GM12878 (cell line): Measurements from ENCODE around the gene PTCD3. TPM values are rescaled to one million over a fixed set of nuclear protein-coding genes. Genes with fewer than 3 reads are reported as not detected.

Experiments
- ATAC-seq: fragments of 200-7000 bp; cut with Tn5 transposase; 3 replicates; pipeline ENCODE4 v1.9.1; 2020; ENCODE audit warnings: mild to moderate bottlenecking, moderate library complexity
- BruUV-seq: library from RNA; stranded (reverse); fragments of 400-500 nt; replicated peaks from 2 replicates; lab custom pipeline; 2021; lab: Mats Ljungman, UMichigan
- CTCF ChIA-PET: fragments of 300-600 bp; sonication (Branson Sonifier 250); formaldehyde crosslinking; extraction: SDS; loops from one replicate; lab custom pipeline; 2021; ENCODE audit warnings: inconsistent platforms; lab: Yijun Ruan, JAX
- POLR2A ChIA-PET: fragments of 350-600 bp; formaldehyde crosslinking; extraction: SDS; loops from one replicate; lab custom pipeline; 2021; ENCODE audit warnings: inconsistent platforms; lab: Charles Lee
- RAD21 ChIA-PET: fragments of 300-600 bp; sonication (Branson Sonifier 250); formaldehyde crosslinking; loops from one replicate; lab custom pipeline; 2023; ENCODE audit warnings: antibody characterized with exemption; ENCODE audit not compliant: unreplicated experiment; lab: Charles Lee
- SMC1A ChIA-PET: fragments of 300-600 bp; sonication (Branson Sonifier 250); formaldehyde crosslinking; loops from one replicate; lab custom pipeline; 2023; ENCODE audit not compliant: unreplicated experiment, uncharacterized antibody; lab: Charles Lee
- DNase-seq: peaks from one replicate; pipeline ENCODE4 v3.0.0-alpha.2; 2011; ENCODE audit warnings: low read depth, low spot score
- FAIRE-seq: peaks from 3 replicates; lab custom pipeline; 2011; peaks lifted over from hg19 to GRCh38; lab: Jason Lieb, UNC
- H2AFZ ChIP-seq: 2 replicates; pipeline ENCODE4 v1.6.0; 2011; ENCODE audit warnings: low read depth, low read length, control low read depth; ENCODE audit not compliant: control insufficient read depth
- H3K27ac ChIP-seq: 2 replicates; pipeline ENCODE4 v1.5.1; 2011; ENCODE audit warnings: control low read depth; ENCODE audit not compliant: control insufficient read depth, insufficient read depth
- H3K27me3 ChIP-seq, 2 experiments: replicated peaks in 1 of 2; 2 replicates each; pipeline versions ENCODE4 v1.6.0 to v1.6.1; 2011; ENCODE audit warnings: low read length in 1 of 2; ENCODE audit not compliant: control insufficient read depth in 2 of 2, insufficient read depth in 2 of 2
- H3K36me3 ChIP-seq, 2 experiments: 2 replicates each; pipeline ENCODE4 v1.5.1; 2011; ENCODE audit warnings: low read length in 1 of 2; ENCODE audit not compliant: control insufficient read depth in 2 of 2, insufficient read depth in 2 of 2
- H3K4me1 ChIP-seq: 2 replicates; pipeline ENCODE4 v1.6.1; 2011; ENCODE audit warnings: mild to moderate bottlenecking, low read length, moderate library complexity, mixed read lengths; ENCODE audit not compliant: control insufficient read depth, insufficient read depth
- H3K4me2 ChIP-seq: 2 replicates; pipeline ENCODE4 v1.6.0; 2011; ENCODE audit warnings: control low read depth; ENCODE audit not compliant: control insufficient read depth, insufficient read depth
- H3K4me3 ChIP-seq: fragments of 200-600 bp; sonication (generic); 2 replicates; pipeline ENCODE4 v1.5.1; 2016
- H3K79me2 ChIP-seq: 2 replicates; pipeline ENCODE4 v1.6.0; 2011; ENCODE audit warnings: low read length; ENCODE audit not compliant: control insufficient read depth, insufficient read depth
- H3K9ac ChIP-seq: 2 replicates; pipeline ENCODE4 v1.8.0; 2011; ENCODE audit warnings: low read length, control low read depth, mixed read lengths; ENCODE audit not compliant: control insufficient read depth, insufficient read depth
- H3K9me3 ChIP-seq: replicated peaks from 3 replicates; pipeline ENCODE4 v1.5.1; 2011; ENCODE audit warnings: mild to moderate bottlenecking, low read length; ENCODE audit not compliant: control insufficient read depth, insufficient read depth
- H4K20me1 ChIP-seq: 2 replicates; pipeline ENCODE4 v1.6.0; 2011; ENCODE audit not compliant: control insufficient read depth, insufficient read depth
- CEBPB ChIP-seq, 2 experiments: fragments of 150-350 bp in 1 of 2; IDR thresholded peaks; 2 replicates each; pipeline ENCODE4 v1.6.1; 2012 to 2014; ENCODE audit warnings: low read depth in 2 of 2, low read length in 2 of 2, borderline replicate concordance in 1 of 2, inconsistent platforms in 1 of 2
- ESRRA ChIP-seq: IDR thresholded peaks from 2 replicates; pipeline ENCODE4 v1.6.1; 2012; ENCODE audit warnings: mild to moderate bottlenecking, low read length, improper control_type of control experiment
- GATAD2B ChIP-seq: fragments of 450-650 bp; conservative IDR thresholded peaks from 2 replicates; pipeline ENCODE4 v1.6.1; 2017; ENCODE audit warnings: low read depth, mild to moderate bottlenecking, moderate library complexity
- IRF4 ChIP-seq: IDR thresholded peaks from 2 replicates; pipeline ENCODE4 v1.6.1; 2011; ENCODE audit warnings: low read depth, low read length
- MTA2 ChIP-seq: fragments of 450-650 bp; IDR thresholded peaks from 2 replicates; pipeline ENCODE4 v1.6.1; 2016; ENCODE audit warnings: low read depth, mild to moderate bottlenecking, moderate library complexity
- NR2C2 ChIP-seq: IDR thresholded peaks from 2 replicates; pipeline ENCODE4 v1.6.1; 2011; ENCODE audit warnings: borderline replicate concordance, low read depth; ENCODE audit not compliant: control insufficient read depth, insufficient read length
- PAX8 ChIP-seq: fragments of 450-650 bp; IDR thresholded peaks from 2 replicates; pipeline ENCODE4 v1.6.1; 2017; ENCODE audit warnings: mild to moderate bottlenecking, moderate library complexity
- POU2F2 ChIP-seq: IDR thresholded peaks from 3 replicates; pipeline ENCODE4 v1.6.1; 2011; ENCODE audit warnings: low read depth, mild to moderate bottlenecking, low read length, borderline replicate concordance
- TARDBP ChIP-seq: IDR thresholded peaks from 2 replicates; pipeline ENCODE4 v1.6.1; 2016; ENCODE audit warnings: borderline replicate concordance
- WGBS: methylation state at CpG from one replicate; pipeline ENCODE4 v1.1.6; 2016; ENCODE audit warnings: low lambda C conversion rate; ENCODE audit not compliant: insufficient replicate concordance, insufficient coverage; ENCODE audit errors: missing lambda C conversion rate; 5-methylcytosine and 5-hydroxymethylcytosine counted together
- in situ Hi-C: fragments of 300-500 bp; cut with MboI; formaldehyde crosslinking; loops from 9 replicates; pipeline ENCODE4 v1.14.3; 2018; ENCODE audit warnings: mixed read lengths
- intact Hi-C: fragments of 100-400 bp; cut with micrococcal nuclease; formaldehyde crosslinking; loops from one replicate; pipeline ENCODE4 v1.14.2; 2022; ENCODE audit not compliant: unreplicated experiment
- polyA plus RNA-seq, 11 experiments: library from polyadenylated mRNA; depleted of rRNA in 4 of 11; unstranded in 6 of 11; stranded (reverse) in 5 of 11; fragments of >200 nt; fragmentation: Nextera tagmentation in 4 of 11; fragmentation: Illumina TruSeq in 1 of 11; extraction: Ambion mirVana in 4 of 11; extraction: Trizol in 1 of 11; gene quantifications; 1 replicate in 1 of 11; 2 replicates in 10 of 11; pipeline versions ENCODE4 v1.2.1 to v1.2.3, GENCODE V29; 2011 to 2016; ENCODE audit warnings: inconsistent platforms in 2 of 11, missing spikeins in 2 of 11, low read depth in 1 of 11
- total RNA-seq, 4 experiments: library from RNA; depleted of rRNA in 3 of 4; stranded (reverse); fragments of >200 nt in 3 of 4; fragmentation: Illumina TruSeq in 1 of 4; extraction: Trizol in 1 of 4; gene quantifications; 2 replicates each; pipeline versions ENCODE4 v1.2.1 to v1.2.3, GENCODE V29; 2013 to 2021
- TF ChIP-seq, protein P1 (sequence below): fragments of 450-650 bp; formaldehyde crosslinking; IDR thresholded peaks from 2 replicates; pipeline ENCODE4 v1.4.0; 2022; ENCODE audit warnings: mild to moderate bottlenecking, moderate library complexity
- TF ChIP-seq, protein P2 (sequence below): fragments of 450-650 bp; IDR thresholded peaks from 2 replicates; pipeline ENCODE4 v1.6.1; 2018; ENCODE audit warnings: mild to moderate bottlenecking, low read depth, moderate library complexity; ENCODE audit not compliant: partially characterized antibody
- TF ChIP-seq, protein P3 (sequence below): IDR thresholded peaks from 2 replicates; pipeline ENCODE4 v1.6.1; 2012; ENCODE audit warnings: low read depth, low read length, improper control_type of control experiment
- TF ChIP-seq, protein P4 (sequence below): fragments of 450-650 bp; IDR thresholded peaks from 2 replicates; pipeline ENCODE4 v1.6.1; 2017; ENCODE audit warnings: mild to moderate bottlenecking, low read depth, inconsistent platforms; ENCODE audit not compliant: poor library complexity, severe bottlenecking

The PTCD3 gene
- total and polyA plus RNA-seq, 10 of the 15 experiments (the other 5 are each of a cell fraction or from before 2014, with no cell fraction given): 44.7 to 177 (median 127) TPM

DNA sequence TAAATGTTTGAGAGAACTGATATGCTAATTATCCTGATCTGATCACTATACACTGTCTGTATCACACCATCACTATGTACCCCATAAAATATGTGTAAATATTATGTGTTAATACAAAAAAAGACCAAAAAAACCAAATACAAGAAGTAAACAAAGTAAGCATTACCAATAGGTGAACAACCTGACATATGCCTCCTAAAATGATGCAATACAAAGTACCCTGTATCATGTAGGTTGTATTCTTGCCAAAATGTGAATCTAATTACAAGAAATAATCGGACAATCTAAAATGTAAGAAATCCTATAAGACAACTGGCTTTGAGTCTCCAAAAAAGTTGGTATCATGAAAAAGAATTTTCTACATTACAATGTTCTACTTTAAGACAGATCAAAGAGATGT, 8.1 kb upstream of the PTCD3 start:
- no peaks in the 10 kb centered on the region for H3K27me3 ChIP-seq
- no peak overlapping the region for H3K4me2 ChIP-seq
- peaks cover 9 to 17% of the 10 kb centered on the region in 2 experiments; a peak in 3 of 4 replicates for H3K36me3 ChIP-seq
- BruUV-seq: no TSS peak
- FAIRE-seq (peak; percentile 49), DNase-seq (no peak), ATAC-seq (no peak; the same call in 2 of the 3 replicates)
- H3K27ac ChIP-seq: no peak overlapping the region
- peaks cover 2% of the 10 kb centered on the region; the same call in 2 of the 3 replicates for H3K9me3 ChIP-seq
- peaks cover 37% of the 10 kb centered on the region for H3K79me2 ChIP-seq
- H2AFZ ChIP-seq: no peak overlapping the region
- H3K9ac ChIP-seq: no peak overlapping the region
- in situ Hi-C loops: no loop called here
- no peaks in the 10 kb centered on the region for H3K4me1 ChIP-seq
- no peak overlapping the region for H3K4me3 ChIP-seq
- SMC1A ChIA-PET: interaction anchor here (0.7 to 1.3 kb wide), 2 partner anchors 26 to 393 kb away, joined by 3 to 4 read pairs; no protein-coding TSS in a partner anchor
- intact Hi-C loops: no loop called here
- POLR2A ChIA-PET: interaction anchor here (1.1 kb wide), 1 partner anchor 8 kb away, joined by 3 read pairs; the partner anchor contains the start of gene PTCD3
- RAD21 ChIA-PET: no interaction called here
- WGBS: 100% methylated on average over 1 of the region's 1 CpG
- CTCF ChIA-PET: interaction anchor here (1.2 to 1.3 kb wide), 2 partner anchors 10 to 18 kb away, joined by 3 to 4 read pairs; no protein-coding TSS in a partner anchor
- H4K20me1 ChIP-seq: no peaks in the 10 kb centered on the region
- TF ChIP-seq CEBPB (IDR thresholded peaks at IDR 0.05; ENCODE audit: borderline replicate concordance in 1 of 2, low read depth in 2 of 2, low read length in 2 of 2): no peak
- TF ChIP-seq, protein P1, sequence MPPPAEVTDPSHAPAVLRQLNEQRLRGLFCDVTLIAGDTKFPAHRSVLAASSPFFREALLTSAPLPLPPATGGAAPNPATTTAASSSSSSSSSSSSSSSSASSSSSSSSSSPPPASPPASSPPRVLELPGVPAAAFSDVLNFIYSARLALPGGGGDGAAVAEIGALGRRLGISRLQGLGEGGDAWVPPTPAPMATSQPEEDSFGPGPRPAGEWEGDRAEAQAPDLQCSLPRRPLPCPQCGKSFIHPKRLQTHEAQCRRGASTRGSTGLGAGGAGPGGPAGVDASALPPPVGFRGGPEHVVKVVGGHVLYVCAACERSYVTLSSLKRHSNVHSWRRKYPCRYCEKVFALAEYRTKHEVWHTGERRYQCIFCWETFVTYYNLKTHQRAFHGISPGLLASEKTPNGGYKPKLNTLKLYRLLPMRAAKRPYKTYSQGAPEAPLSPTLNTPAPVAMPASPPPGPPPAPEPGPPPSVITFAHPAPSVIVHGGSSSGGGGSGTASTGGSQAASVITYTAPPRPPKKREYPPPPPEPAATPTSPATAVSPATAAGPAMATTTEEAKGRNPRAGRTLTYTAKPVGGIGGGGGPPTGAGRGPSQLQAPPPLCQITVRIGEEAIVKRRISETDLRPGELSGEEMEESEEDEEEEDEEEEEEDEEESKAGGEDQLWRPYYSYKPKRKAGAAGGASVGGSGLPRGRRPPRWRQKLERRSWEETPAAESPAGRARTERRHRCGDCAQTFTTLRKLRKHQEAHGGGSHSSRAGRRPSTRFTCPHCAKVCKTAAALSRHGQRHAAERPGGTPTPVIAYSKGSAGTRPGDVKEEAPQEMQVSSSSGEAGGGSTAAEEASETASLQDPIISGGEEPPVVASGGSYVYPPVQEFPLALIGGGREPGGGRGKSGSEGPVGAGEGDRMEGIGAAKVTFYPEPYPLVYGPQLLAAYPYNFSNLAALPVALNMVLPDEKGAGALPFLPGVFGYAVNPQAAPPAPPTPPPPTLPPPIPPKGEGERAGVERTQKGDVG (CRISPR knock-in tag): no peak
- no peak for TF ChIP-seq ESRRA
- TF ChIP-seq POU2F2: no peak
- no peak for TF ChIP-seq NR2C2
- TF ChIP-seq PAX8: no peak
- no peak for TF ChIP-seq TARDBP
- no peak for TF ChIP-seq MTA2
- TF ChIP-seq, protein P2, sequence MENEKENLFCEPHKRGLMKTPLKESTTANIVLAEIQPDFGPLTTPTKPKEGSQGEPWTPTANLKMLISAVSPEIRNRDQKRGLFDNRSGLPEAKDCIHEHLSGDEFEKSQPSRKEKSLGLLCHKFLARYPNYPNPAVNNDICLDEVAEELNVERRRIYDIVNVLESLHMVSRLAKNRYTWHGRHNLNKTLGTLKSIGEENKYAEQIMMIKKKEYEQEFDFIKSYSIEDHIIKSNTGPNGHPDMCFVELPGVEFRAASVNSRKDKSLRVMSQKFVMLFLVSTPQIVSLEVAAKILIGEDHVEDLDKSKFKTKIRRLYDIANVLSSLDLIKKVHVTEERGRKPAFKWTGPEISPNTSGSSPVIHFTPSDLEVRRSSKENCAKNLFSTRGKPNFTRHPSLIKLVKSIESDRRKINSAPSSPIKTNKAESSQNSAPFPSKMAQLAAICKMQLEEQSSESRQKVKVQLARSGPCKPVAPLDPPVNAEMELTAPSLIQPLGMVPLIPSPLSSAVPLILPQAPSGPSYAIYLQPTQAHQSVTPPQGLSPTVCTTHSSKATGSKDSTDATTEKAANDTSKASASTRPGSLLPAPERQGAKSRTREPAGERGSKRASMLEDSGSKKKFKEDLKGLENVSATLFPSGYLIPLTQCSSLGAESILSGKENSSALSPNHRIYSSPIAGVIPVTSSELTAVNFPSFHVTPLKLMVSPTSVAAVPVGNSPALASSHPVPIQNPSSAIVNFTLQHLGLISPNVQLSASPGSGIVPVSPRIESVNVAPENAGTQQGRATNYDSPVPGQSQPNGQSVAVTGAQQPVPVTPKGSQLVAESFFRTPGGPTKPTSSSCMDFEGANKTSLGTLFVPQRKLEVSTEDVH: no peak
- no peak for TF ChIP-seq IRF4
- no peak for TF ChIP-seq GATAD2B
- TF ChIP-seq, protein P3, sequence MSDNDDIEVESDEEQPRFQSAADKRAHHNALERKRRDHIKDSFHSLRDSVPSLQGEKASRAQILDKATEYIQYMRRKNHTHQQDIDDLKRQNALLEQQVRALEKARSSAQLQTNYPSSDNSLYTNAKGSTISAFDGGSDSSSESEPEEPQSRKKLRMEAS: no peak
- TF ChIP-seq, protein P4, sequence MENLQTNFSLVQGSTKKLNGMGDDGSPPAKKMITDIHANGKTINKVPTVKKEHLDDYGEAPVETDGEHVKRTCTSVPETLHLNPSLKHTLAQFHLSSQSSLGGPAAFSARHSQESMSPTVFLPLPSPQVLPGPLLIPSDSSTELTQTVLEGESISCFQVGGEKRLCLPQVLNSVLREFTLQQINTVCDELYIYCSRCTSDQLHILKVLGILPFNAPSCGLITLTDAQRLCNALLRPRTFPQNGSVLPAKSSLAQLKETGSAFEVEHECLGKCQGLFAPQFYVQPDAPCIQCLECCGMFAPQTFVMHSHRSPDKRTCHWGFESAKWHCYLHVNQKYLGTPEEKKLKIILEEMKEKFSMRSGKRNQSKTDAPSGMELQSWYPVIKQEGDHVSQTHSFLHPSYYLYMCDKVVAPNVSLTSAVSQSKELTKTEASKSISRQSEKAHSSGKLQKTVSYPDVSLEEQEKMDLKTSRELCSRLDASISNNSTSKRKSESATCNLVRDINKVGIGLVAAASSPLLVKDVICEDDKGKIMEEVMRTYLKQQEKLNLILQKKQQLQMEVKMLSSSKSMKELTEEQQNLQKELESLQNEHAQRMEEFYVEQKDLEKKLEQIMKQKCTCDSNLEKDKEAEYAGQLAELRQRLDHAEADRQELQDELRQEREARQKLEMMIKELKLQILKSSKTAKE: no peak
